ENCODE results near the gene ZFP36L1.

GRCh38 chr14:68817506-68818212 lies 24.8 kb upstream of the ZFP36L1 start:
- TF ChIP-seq MYC (IDR thresholded peaks at IDR 0.05; ENCODE audit: low read depth, low read length) (no peak), POLR2A (IDR thresholded peaks at IDR 0.05; ENCODE audit: low read depth, low read length) (no peak)
- TF ChIP-seq, protein P1, sequence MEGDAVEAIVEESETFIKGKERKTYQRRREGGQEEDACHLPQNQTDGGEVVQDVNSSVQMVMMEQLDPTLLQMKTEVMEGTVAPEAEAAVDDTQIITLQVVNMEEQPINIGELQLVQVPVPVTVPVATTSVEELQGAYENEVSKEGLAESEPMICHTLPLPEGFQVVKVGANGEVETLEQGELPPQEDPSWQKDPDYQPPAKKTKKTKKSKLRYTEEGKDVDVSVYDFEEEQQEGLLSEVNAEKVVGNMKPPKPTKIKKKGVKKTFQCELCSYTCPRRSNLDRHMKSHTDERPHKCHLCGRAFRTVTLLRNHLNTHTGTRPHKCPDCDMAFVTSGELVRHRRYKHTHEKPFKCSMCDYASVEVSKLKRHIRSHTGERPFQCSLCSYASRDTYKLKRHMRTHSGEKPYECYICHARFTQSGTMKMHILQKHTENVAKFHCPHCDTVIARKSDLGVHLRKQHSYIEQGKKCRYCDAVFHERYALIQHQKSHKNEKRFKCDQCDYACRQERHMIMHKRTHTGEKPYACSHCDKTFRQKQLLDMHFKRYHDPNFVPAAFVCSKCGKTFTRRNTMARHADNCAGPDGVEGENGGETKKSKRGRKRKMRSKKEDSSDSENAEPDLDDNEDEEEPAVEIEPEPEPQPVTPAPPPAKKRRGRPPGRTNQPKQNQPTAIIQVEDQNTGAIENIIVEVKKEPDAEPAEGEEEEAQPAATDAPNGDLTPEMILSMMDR (IDR thresholded peaks at IDR 0.05; ENCODE audit: extremely low read depth in 1 of 2, insufficient read depth in 1 of 2, low read depth in 1 of 2, low read length in 2 of 2): no peak

All from endothelial cell of umbilical vein (primary cell).